ENCODE results near the gene CAMKK2.

Gene CAMKK2

GRCh38 chr12:121189619-121190155 lies 106.8 kb downstream of the CAMKK2 start:
- DNase-seq: no peak

DNA sequence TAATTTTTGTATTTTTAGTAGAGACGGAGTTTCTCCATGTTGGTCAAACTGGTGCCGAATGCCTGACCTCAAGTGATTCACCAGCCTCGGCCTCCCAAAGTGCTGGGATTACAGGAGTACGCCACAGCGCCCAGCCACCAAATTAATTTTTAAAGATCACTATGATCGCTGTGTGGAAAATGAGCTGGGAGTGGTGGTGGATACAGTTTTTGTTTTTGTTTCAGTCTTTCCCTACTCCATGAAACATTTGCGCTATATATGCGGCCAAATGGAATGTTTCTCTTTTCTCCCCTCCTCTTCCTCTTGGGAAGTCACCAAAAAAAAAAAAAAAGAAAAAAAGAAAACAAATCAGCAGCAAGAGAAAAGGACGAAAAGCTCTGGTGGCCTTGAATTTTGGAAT lies 107.4 kb downstream of the CAMKK2 start:
- no peak for DNase-seq

DNA sequence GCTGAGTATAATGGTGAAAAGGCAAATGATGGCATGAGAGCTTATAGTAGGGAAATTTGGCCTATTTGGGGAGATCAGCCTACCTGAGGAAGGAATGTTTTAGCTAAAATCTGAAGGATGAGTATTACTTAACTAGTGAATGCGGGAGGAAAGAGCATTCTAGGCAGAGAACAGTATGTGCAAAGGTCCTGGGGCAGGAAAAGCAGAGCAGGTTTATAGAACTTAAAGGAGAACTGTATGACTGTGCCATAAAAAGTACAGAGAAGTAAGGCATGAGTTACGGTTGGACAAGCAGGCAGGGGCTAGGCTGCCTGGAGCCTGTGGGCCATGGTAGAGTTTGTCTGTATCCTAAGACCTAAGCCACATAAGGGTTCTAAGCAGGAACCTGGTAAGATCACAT lies 108.3 kb downstream of the CAMKK2 start:
- DNase-seq: no peak
